BE2C (cell line): ENCODE results near the gene PDPR.

Experiments used
- DNase-seq: peaks from one replicate; pipeline ENCODE4 v3.0.0-alpha.2; 2020
- H3K27me3 ChIP-seq: fragments of 250-450 bp; sonication (Bioruptor Pico); 2 replicates; pipeline ENCODE4 v1.5.1; 2020; ENCODE audit warnings: mild to moderate bottlenecking
- H3K36me3 ChIP-seq: fragments of 250-450 bp; sonication (Bioruptor Pico); 2 replicates; pipeline ENCODE4 v1.5.1; 2020; ENCODE audit warnings: mild to moderate bottlenecking
- H3K4me1 ChIP-seq: fragments of 250-450 bp; sonication (Bioruptor Pico); 2 replicates; pipeline ENCODE4 v1.5.1; 2020
- H3K4me3 ChIP-seq: 2 replicates; pipeline ENCODE4 v1.5.1; 2011; ENCODE audit warnings: low read depth, low read length
- H3K9me3 ChIP-seq: fragments of 250-450 bp; sonication (Bioruptor Pico); 2 replicates; pipeline ENCODE4 v1.5.1; 2020
- TF ChIP-seq, protein P1 (sequence below): IDR thresholded peaks from 2 replicates; pipeline ENCODE4 v1.5.1; 2012; ENCODE audit warnings: mild to moderate bottlenecking, low read depth, low read length

The PDPR gene

DNA sequence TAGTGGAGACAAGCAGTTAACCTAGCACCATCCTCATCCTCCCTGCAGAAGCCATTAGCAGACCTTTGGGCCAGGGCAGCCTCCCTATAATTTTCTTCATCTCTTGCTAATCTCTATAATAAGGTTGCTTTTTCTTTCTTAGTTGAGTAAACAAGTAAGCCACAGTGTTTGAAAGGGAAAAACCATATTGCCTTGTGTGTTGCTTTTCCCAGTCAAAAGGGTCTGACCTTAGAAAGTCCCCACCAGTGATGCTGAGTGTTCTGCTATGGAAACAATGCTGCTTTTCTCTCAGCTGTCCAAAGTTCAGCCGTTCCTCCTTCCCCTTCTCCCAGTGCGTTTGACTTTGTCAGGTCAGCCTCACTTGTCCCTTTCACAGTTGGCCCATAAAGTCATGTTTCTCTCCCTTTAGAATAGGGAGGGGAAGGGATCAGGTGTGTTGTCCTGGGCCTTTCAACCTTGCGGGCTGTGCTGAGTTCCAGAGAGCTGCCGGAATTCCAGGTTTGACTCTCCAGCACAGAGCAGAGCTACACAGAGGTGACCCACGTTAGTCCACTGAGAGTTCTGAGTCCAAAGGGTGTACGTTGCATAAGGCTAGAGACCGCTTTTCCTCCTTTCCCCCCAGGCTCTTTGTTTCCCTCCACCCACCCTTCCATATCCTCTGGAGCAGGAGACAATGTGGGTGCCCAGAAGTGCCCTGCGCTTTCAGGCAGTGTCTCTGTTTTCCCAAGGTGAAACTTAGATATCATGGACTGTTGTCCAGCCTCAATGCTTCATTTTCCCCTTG is 43.5 kb downstream of the PDPR start:
- DNase-seq: no peak
- no peaks in the 10 kb centered on the region for H3K9me3 ChIP-seq
- H3K27me3 ChIP-seq: no peaks in the 10 kb centered on the region
- H3K4me1 ChIP-seq: no peaks in the 10 kb centered on the region
- H3K36me3 ChIP-seq: peaks cover 58% of the 10 kb centered on the region
- TF ChIP-seq, protein P1, sequence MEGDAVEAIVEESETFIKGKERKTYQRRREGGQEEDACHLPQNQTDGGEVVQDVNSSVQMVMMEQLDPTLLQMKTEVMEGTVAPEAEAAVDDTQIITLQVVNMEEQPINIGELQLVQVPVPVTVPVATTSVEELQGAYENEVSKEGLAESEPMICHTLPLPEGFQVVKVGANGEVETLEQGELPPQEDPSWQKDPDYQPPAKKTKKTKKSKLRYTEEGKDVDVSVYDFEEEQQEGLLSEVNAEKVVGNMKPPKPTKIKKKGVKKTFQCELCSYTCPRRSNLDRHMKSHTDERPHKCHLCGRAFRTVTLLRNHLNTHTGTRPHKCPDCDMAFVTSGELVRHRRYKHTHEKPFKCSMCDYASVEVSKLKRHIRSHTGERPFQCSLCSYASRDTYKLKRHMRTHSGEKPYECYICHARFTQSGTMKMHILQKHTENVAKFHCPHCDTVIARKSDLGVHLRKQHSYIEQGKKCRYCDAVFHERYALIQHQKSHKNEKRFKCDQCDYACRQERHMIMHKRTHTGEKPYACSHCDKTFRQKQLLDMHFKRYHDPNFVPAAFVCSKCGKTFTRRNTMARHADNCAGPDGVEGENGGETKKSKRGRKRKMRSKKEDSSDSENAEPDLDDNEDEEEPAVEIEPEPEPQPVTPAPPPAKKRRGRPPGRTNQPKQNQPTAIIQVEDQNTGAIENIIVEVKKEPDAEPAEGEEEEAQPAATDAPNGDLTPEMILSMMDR: no peak
- H3K4me3 ChIP-seq: no peak overlapping the region

DNA sequence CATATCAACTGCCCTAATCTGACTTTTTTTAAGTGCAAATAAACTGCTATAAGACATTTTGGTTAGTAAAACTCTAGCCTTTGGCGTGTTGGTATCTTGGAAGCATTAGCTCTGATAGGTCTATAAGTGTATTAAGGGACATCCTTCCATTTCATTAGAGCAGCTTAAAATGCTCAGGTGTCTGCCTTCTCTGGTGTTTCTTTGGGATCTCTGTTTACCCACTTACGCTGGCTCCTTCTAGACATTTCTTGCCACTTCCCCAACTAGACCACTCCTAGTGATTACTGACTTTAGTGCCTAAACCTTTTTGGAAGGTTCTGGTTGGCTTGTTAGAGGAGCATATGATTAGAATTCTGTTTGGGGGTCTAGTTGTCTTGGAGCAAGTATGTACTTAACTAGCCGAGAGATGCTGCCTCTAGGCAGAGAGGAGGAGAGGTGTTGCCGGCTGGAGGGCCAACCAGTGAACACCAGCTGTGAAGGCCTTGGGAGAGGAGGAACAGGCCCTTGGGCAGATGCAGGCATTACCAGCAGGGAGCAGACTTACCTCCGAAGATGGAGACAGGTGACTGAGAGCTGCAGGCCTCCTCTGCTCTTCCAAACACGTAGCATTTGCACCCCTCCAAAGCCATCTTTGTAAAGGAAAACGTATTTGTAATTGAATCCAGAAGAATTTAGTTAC is 44.3 kb downstream of the PDPR start:
- DNase-seq: no peak
- Histone ChIP-seq H3K4me1 (no peaks in the 10 kb centered on the region), H3K27me3 (no peaks in the 10 kb centered on the region), H3K9me3 (no peaks in the 10 kb centered on the region), H3K36me3 (peaks cover 52% of the 10 kb centered on the region), H3K4me3 (no peak overlapping the region)
- TF ChIP-seq, protein P1: peak; percentile 11; the same call in 1 of the 2 replicates

DNA sequence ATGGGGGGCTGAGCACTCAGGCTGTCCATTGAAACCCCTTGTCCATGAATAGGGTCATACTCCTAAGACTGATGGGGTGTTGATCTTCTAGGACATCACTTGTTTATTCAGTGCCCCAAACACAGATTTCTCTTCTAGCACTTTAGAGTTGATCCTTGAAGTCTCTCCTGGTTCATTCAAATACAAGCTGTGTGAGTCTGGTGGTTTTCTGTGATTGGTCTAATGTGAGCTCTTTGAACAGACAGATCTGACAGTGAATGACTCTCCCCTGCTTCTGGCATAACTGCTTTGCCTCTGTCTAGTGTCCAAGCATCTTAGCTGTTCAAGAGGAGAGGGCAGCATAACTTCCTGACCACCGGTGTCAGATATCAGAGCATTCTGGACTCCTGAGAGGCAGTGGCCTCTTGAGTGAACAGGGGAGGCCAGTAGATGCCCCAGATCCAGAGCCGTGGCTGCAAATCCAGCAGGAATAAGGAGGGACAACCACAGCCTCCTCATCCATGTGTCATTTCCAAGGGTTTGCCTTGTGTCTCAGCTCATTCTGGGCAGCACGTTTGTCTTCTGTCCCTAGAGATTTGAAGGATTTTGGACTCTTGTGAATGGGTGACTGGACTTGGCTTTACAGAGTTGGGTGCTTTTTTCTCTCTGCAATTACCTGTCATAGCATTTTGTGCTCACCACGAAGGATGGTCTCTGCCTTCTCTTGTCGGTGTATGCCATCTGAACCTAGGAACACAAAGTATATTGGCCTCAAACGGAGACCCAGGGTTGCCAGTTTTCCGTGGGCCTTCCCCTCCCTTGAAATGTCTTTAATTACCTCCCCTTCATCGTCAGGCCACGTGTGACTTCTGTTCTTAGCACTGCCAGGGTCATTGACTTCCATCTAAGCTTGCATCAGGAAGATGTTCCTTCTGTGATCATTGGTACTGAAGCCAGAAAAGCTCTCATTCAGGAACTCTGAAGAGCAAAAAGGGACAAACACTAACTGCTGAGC is 45.5 kb downstream of the PDPR start:
- Histone ChIP-seq H3K4me1 (no peaks in the 10 kb centered on the region), H3K36me3 (peaks cover 42% of the 10 kb centered on the region), H3K9me3 (no peaks in the 10 kb centered on the region), H3K4me3 (no peak overlapping the region), H3K27me3 (no peaks in the 10 kb centered on the region)
- DNase-seq: no peak
- TF ChIP-seq, protein P1: no peak

DNA sequence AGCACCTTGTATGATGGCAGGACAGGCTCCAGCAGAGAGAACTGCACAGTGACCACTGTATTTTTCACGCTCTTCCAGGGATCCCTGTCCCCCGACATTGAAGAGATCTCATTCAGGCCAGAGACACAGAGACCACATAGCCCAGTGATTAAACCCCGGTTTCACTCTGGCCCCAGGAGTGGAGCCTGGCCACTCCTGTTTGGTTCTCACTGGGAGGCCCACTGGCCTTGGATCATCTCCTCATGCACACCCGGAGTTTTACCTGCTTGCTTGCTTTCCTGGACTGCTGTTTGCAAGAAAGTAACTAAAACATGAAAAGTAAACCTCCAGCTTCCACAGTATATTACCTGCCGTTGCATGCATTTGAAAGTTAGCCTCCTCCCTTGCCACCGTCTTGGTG is 46.3 kb downstream of the PDPR start:
- Histone ChIP-seq H3K36me3 (peaks cover 42% of the 10 kb centered on the region), H3K27me3 (no peaks in the 10 kb centered on the region), H3K4me3 (no peak overlapping the region), H3K9me3 (no peaks in the 10 kb centered on the region), H3K4me1 (no peaks in the 10 kb centered on the region)
- no peak for DNase-seq
- TF ChIP-seq, protein P1: no peak

DNA sequence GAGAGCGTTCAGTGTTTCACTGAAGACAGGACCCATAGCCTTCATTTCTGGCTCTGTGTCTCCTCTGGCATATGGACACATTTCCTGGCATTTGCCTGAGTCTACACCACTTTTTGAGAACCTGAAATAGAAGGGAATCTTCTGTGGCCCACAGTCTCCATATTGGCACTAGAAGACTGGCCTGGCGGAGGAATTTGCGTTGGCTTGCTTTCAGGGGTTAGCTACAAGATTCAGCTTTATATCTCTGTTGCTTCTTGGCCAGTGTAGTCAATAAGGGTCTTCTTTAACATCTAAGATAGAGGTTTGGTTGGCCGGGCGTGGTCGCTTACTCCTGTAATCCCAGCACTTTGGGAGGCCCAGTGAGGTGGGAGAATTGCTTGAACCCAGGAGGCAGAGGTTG is 46.7 kb downstream of the PDPR start:
- TF ChIP-seq, protein P1: no peak
- Histone ChIP-seq H3K27me3 (no peaks in the 10 kb centered on the region), H3K36me3 (peaks cover 42% of the 10 kb centered on the region), H3K4me3 (no peak overlapping the region), H3K4me1 (no peaks in the 10 kb centered on the region), H3K9me3 (no peaks in the 10 kb centered on the region)
- no peak for DNase-seq
